Medulla oblongata (tissue), 1 donor: Measurements from ENCODE around the gene RAD51B.

ENCODE experiments used
- DNase-seq: peaks from one replicate; pipeline ENCODE4 v3.0.0-alpha.2; 2015; ENCODE audit errors: extremely low spot score

Gene RAD51B

GRCh38 chr14:68681256-68682011, 861.9 kb downstream of the RAD51B start:
- no peak for DNase-seq

DNA sequence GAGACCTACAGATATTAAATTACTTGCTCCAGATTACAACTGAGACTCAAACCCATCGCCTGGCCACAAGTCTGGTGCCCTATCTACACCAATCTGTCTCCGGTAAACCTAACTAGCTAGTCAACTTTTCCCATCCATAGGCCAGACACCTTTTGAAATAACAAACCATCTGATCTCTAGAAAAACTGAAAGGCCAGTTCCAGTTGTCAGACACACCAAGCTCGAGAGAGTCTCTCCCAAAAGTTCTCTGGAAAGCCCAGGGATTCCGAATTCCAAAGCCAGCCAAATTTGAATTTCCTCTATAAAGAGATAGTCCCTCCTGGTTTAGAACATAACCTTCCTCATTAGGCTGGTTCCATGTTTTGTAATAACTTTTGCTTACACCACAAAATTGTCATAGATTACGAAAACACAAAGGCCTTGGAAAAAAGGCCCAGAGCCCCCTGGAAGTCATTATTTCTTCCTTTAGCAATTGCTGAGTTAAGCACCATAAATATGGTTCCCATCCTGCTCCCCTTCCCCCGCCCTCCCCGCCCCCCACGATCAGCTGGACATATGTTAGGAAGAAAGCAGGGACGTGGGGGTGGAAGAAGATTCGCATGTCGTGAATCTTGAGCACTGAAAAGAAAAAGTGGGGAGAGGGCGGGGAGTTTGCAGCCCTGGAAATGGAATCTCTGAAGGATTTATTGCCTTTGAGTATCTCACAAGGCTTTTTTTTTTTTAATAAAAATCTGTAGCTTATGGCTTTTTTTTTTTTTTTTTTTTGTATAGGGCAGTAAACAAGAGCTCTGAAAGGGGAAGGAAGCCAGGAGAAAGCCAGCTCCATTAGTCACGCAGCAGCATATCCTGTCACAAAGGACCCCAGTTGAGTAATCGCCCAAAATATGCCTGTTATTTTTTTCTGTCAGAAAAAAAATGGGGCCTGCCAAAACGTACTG, 862.9 kb downstream of the RAD51B start:
- DNase-seq: peak; percentile 61

DNA sequence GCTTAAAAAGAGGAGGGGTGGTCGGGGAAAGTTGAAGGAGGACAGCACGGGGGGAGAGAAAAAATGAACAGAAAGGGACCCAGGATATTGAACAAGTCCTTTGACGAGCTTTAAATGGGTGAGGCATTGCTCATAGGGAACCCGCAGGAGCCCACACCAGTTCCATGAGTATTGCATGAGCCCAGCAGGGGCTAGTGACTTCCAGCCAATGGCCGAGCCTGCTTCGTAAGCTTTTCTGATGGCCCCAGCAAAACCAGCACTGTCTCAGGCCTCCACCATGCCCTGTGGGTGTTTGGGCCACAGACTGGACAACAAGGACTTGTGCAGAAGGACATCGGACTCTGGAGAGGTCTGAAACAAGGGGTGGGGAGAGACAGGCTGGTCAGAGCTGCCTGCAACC, 863.7 kb downstream of the RAD51B start:
- DNase-seq: peak; percentile 51

DNA sequence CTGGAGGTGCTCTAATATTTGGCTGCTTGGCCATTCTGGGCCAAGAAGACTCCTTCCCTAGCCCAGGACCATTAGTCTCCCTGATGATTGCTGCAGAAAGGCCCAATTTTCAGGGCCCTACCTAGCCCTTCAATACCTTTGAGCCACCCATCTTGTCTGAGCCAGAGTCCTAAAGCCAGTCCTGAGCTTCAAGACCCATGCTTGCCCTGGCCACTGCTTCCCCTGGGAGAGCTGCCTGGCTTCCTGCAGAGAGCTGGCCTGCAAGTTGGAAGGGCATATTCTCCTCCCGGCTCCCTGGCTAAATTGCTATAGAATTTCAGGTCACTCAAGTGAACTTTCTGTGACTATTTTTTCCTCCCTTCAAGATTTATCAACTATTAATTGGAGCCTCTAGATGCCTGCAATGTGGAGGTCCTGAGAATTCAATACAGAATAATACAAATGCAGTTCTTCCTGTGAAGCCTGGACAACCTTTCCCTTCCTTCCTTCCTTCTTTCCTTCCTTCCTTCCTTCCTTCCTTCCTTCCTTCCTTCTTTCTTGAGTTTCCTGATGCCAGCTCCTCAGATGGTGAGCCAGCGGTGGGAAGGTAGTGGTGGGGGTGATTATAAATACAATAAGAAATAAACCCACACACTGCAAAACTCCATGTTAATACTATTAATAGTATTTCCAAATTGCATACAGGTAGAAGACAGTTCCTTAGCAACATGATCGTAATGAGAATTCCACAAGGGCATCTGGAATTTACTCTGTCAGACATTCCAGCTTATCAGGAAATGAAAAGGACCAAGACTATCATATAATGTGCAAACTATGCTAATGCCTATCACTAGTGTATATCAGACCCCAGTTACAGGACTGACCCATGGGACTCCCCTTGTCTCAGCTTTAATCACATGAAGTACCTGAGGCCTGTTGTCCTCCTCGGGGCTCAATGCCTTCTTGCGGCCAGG, 865.2 kb downstream of the RAD51B start:
- DNase-seq: no peak

- no peak for DNase-seq
Measured at GRCh38 chr14:68685419-68686204, 866.0 kb downstream of the RAD51B start.

GRCh38 chr14:68686205-68686465, 866.6 kb downstream of the RAD51B start:
- DNase-seq: no peak

DNA sequence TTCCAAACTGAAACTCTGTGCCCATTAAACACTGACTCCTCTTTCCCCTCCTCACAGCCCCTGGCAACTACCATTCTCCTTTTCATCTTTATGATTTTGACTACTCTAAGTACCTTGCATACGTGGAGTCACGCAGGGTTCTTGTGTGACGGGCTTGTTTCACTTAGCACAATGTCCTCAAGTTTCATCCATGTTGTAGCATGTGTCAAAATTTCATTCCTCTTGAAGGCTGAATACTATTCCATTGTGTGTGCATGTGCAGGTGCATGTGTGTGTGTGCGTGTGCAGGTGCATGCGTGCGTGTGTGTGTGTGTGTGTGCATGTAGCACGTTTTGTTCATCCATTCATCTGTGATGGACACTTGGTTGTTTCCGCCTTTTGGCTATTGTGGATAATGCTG, 867.1 kb downstream of the RAD51B start:
- no peak for DNase-seq

DNA sequence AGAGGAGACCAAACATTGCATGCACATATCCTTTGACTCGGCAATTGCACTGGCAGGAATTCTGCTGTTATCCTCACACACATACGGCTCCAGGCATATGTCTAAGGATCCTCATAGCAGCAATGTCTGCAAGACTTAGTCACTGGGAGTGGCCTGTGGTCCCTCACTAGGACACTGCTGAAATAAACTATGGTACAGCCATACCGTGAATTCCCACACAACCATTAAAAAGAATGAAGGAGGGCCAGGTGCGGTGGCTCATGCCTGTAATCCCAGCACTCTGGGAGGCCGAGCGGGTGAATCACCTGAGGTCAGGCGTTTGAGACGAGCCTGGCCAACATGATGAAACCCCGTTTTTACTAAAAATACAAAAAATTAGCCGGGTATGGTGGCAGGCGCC, 868.2 kb downstream of the RAD51B start:
- no peak for DNase-seq

DNA sequence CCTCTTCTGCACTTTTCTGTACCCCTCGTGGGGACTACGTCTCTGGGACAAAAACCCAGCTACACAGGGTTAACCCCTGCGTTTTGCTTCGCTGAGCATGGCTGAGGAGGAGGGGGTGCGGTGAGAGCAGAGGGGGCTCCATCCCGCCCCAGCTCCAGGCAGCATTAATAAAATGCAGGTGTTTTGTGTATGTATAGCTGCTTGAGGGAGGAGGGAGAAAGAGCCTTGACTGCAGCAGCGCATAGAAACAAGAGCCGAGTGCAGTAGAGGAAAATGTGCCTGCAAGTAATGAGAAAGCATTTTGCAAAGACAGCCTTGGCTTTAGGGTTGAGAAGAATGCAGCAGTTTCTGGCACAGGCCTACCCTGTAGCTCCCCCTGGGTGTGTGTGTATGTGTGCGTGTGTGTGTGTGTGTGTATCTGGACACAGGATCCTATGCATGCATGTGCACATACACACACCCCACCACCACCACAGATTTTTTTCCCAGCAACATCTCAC, 869.3 kb downstream of the RAD51B start:
- DNase-seq: no peak

GRCh38 chr14:68689511-68689910, 869.9 kb downstream of the RAD51B start:
- DNase-seq: no peak

- DNase-seq: no peak
Measured at GRCh38 chr14:68690089-68690958, 870.7 kb downstream of the RAD51B start.

GRCh38 chr14:68691031-68691791, 871.6 kb downstream of the RAD51B start:
- peak; percentile 60 for DNase-seq

- DNase-seq: no peak
Measured at GRCh38 chr14:68691792-68692118, 872.2 kb downstream of the RAD51B start.

DNA sequence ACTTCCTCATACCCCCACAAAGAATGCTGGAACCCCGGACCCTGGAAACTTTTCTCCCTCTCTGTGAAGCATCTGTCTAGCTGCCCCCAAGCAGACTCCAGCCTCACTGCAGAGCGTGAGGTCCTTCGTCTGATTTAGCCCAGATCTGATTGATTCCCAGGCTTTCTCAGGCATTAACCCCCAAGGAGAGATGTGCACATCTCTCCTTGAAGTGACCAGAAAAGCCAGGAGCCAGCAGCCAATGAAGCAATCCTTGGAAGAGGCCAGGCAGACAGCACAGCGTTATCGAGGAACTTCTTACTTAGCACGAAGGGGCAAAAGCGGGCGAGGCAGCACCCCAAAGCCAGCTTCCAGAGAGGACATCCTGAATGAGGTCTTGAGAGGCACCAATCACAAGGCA, 872.6 kb downstream of the RAD51B start:
- no peak for DNase-seq

DNA sequence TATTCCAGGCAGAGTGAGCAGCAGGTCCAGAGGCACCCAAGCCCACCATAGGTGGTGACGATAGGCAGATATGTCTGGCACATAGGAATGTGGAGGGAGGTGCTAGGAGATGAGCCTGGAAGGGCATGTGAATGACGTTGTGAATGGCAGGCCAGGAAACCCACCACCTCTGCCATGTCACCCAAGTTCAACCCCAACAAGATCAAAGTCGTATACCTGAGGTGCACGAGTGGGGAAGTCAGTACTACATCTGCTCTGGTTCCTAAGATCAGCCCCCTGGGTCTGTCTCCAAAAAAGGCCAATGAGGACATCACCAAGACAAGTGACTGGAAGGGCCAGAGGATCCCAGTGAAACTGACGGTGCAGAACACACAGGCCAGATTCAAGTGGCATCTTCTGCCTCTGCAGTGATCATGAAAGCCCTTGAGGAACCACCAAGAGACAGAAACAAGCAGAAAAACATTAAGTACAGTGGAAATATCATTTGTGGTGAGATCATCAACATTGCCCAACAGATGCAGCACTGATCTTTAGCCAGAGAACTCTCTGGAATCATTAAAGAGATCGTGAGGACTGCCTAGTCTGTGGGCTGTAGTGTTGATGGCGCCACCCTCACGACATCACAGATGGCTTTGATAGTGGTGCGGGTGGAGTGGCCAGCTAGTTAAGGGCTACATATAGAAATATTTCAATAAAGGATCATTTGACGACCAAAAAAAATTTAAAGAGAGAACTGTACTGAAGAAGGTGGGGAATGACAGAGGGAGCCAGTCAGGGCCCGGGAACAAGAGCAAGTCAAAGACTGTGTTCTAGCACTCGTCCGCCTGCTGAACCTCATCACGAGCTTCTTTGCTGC, 873.6 kb downstream of the RAD51B start:
- no peak for DNase-seq

DNA sequence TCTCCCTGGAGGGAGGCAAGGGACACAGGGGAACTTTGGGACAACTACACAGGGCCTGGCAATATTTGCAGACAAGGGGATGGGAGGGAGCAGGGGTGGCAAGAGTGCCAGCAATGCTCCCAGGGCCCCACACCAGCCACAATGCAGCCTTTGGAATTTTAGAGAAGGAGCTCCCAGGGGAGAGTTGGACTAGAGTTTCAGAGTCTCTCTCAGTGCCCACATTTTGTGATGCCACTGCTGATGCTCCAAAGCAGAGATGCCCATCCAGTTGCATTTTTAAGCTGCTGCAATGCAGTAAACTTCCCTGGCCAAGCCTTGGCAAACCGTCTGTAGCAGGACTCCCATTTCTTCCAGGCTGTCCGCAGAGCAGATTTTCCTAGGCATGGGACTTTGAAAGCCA, 874.3 kb downstream of the RAD51B start:
- DNase-seq: no peak

GRCh38 chr14:68694516-68695235, 875.1 kb downstream of the RAD51B start:
- DNase-seq: no peak

DNA sequence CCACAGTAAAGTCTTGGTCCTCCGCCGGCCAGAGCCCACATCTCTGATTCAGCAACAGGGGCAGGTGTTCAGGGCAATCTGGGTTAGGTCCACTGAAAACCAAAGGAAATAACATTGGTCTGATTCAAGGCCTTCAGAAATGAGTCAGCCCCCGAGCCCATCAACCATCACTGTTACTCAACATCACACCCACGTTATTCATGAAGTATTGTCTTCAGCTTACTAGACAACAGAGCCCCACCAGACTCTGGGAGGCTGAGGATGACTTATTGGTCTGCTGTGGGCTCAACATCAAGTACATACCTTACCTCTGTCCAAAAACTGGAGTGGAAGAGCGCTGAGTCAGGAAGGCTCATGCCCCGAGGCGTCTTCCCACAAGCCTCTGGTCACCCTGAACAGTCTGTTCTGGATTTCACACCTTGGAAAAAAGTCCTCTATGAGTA, 875.8 kb downstream of the RAD51B start:
- no peak for DNase-seq
